Karpas-422 (cell line): ENCODE measurements around the gene TRPC3. TPM values are rescaled to one million over a fixed set of nuclear protein-coding genes. Genes with fewer than 3 reads are reported as not detected.
A peak's percentile ranks its signal among the peaks of the same experiment; 100 is the strongest.

Experiments
- DNase-seq: peaks from one replicate; pipeline ENCODE4 v3.0.0-alpha.2; 2015
- H2AFZ ChIP-seq: fragments of 200-600 bp; sonication (generic); 2 replicates; pipeline ENCODE4 v1.6.1; 2014; ENCODE audit warnings: antibody characterized with exemption, low read length, mixed read lengths
- H3K27ac ChIP-seq: fragments of 200-600 bp; sonication (generic); 2 replicates; pipeline ENCODE4 v1.5.1; 2014; ENCODE audit warnings: mild to moderate bottlenecking, low read length, moderate library complexity
- H3K27me3 ChIP-seq: fragments of 200-600 bp; sonication (generic); 2 replicates; pipeline ENCODE4 v1.6.1; 2014; ENCODE audit warnings: low read length, mixed read lengths
- H3K36me3 ChIP-seq: fragments of 200-600 bp; sonication (generic); 2 replicates; pipeline ENCODE4 v1.6.1; 2014; ENCODE audit warnings: low read length, mixed read lengths; ENCODE audit not compliant: insufficient read depth
- H3K4me1 ChIP-seq: fragments of 200-600 bp; sonication (generic); 2 replicates; pipeline ENCODE4 v1.6.1; 2014; ENCODE audit warnings: mild to moderate bottlenecking, low read length, mixed read lengths
- H3K4me2 ChIP-seq: fragments of 200-600 bp; sonication (generic); 2 replicates; pipeline ENCODE4 v1.6.1; 2014; ENCODE audit warnings: low read length, low read depth, mild to moderate bottlenecking; ENCODE audit not compliant: poor library complexity, severe bottlenecking
- H3K4me3 ChIP-seq: fragments of 200-600 bp; sonication (generic); 2 replicates; pipeline ENCODE4 v1.5.1; 2014; ENCODE audit warnings: mild to moderate bottlenecking, antibody characterized with exemption, low read length, mixed read lengths
- H3K79me2 ChIP-seq: fragments of 200-600 bp; sonication (generic); 2 replicates; pipeline ENCODE4 v1.6.1; 2014; ENCODE audit warnings: mild to moderate bottlenecking, low read length, mixed read lengths
- H3K9ac ChIP-seq: fragments of 200-600 bp; sonication (generic); 2 replicates; pipeline ENCODE4 v1.6.0; 2014; ENCODE audit warnings: low read length
- H3K9me2 ChIP-seq: fragments of 200-600 bp; sonication (generic), shearing (Covaris generic); replicated peaks from 2 replicates; pipeline ENCODE4 v1.6.0; 2014; ENCODE audit warnings: mild to moderate bottlenecking, low read length, moderate library complexity; ENCODE audit not compliant: insufficient read depth
- H3K9me3 ChIP-seq: fragments of 300-700, 200-600 bp; sonication (generic); 2 replicates; pipeline ENCODE4 v1.6.1; 2014; ENCODE audit warnings: low read length, mixed read lengths
- H4K20me1 ChIP-seq: fragments of 200-600 bp; sonication (generic); 2 replicates; pipeline ENCODE4 v1.6.1; 2014; ENCODE audit warnings: mild to moderate bottlenecking, antibody characterized with exemption, low read length, low read depth; ENCODE audit not compliant: insufficient read depth
- total RNA-seq: library from RNA; depleted of rRNA; stranded (reverse); fragments of >200 nt; shearing (Covaris generic); gene quantifications from 2 replicates; pipeline ENCODE4 v1.2.3, GENCODE V29; 2014; ENCODE audit warnings: low replicate concordance; rRNA removed

Gene TRPC3
- total RNA-seq = not detected in 2 replicates

GRCh38 chr4:121951521-121952110 is at the start of gene TRPC3:
Gene TRPC3, minus strand, starts transcription at chr4:121952060. Its CDS starts 380 bp downstream, at chr4:121951680.
- DNase-seq = no peak
- no peak within 1 kb of the TSS for H2AFZ ChIP-seq

GRCh38 chr4:122000849-122001248 is 49.0 kb upstream of the TRPC3 start:
- H2AFZ ChIP-seq = peak overlapping the region; percentile 91; the same call in 1 of the 2 replicates
- no peaks in the 10 kb centered on the region for H3K9me3 ChIP-seq
- H3K36me3 ChIP-seq = no peaks in the 10 kb centered on the region
- H3K27ac ChIP-seq = peak overlapping the region; percentile 27; the same call in 1 of the 2 replicates
- peak overlapping the region; percentile 34; the same call in 1 of the 2 replicates for H3K9ac ChIP-seq
- H3K4me2 ChIP-seq = peak overlapping the region; percentile 58
- peak overlapping the region; percentile 38; the same call in 1 of the 2 replicates for H3K4me3 ChIP-seq
- no peak for DNase-seq
- no peaks in the 10 kb centered on the region for H3K9me2 ChIP-seq
- no peaks in the 10 kb centered on the region for H3K27me3 ChIP-seq
- H3K4me1 ChIP-seq = peaks cover 58% of the 10 kb centered on the region
- no peaks in the 10 kb centered on the region for H4K20me1 ChIP-seq
- H3K79me2 ChIP-seq = no peaks in the 10 kb centered on the region

More at GRCh38 chr4:121951521-121952110, at the start of gene TRPC3:
- no peaks in the 10 kb centered on the region for H3K36me3 ChIP-seq
- H3K9ac ChIP-seq = no peak within 1 kb of the TSS
- no peaks in the 10 kb centered on the region for H3K9me2 ChIP-seq
- no peaks in the 10 kb centered on the region for H3K9me3 ChIP-seq
- H4K20me1 ChIP-seq = no peaks in the 10 kb centered on the region
- H3K27me3 ChIP-seq = no peaks in the 10 kb centered on the region
- no peaks in the 10 kb centered on the region for H3K4me1 ChIP-seq
- no peak within 1 kb of the TSS for H3K4me3 ChIP-seq
- no peaks in the 10 kb centered on the region for H3K79me2 ChIP-seq
- H3K4me2 ChIP-seq = no peak within 1 kb of the TSS
- no peak within 1 kb of the TSS for H3K27ac ChIP-seq

GRCh38 chr4:121998024-121998423 is 46.2 kb upstream of the TRPC3 start:
- Histone ChIP-seq H3K4me2 (peak overlapping the region; percentile 79), H3K27ac (peak overlapping the region; percentile 91), H3K36me3 (no peaks in the 10 kb centered on the region), H3K79me2 (no peaks in the 10 kb centered on the region), H3K4me3 (peak overlapping the region; percentile 43; the same call in 1 of the 2 replicates), H2AFZ (peak overlapping the region; percentile 32; the same call in 1 of the 2 replicates), H3K9me2 (no peaks in the 10 kb centered on the region), H3K9me3 (no peaks in the 10 kb centered on the region), H4K20me1 (no peaks in the 10 kb centered on the region), H3K9ac (peak overlapping the region; percentile 6; the same call in 1 of the 2 replicates), H3K27me3 (no peaks in the 10 kb centered on the region), H3K4me1 (peaks cover 55% of the 10 kb centered on the region)
- peak; percentile 88 for DNase-seq

GRCh38 chr4:121995790-121996537 is 44.1 kb upstream of the TRPC3 start:
- Histone ChIP-seq H3K4me1 (peaks cover 45% of the 10 kb centered on the region), H2AFZ (no peak overlapping the region; the same call in 1 of the 2 replicates), H3K4me2 (no peak overlapping the region), H3K27me3 (no peaks in the 10 kb centered on the region), H3K9me2 (no peaks in the 10 kb centered on the region), H3K27ac (no peak overlapping the region), H3K9ac (no peak overlapping the region), H3K9me3 (no peaks in the 10 kb centered on the region), H3K4me3 (no peak overlapping the region), H3K79me2 (no peaks in the 10 kb centered on the region), H3K36me3 (no peaks in the 10 kb centered on the region), H4K20me1 (no peaks in the 10 kb centered on the region)
- DNase-seq = no peak

- Histone ChIP-seq H3K36me3 (no peaks in the 10 kb centered on the region), H2AFZ (no peak overlapping the region), H3K9ac (no peak overlapping the region), H3K79me2 (no peaks in the 10 kb centered on the region), H3K27ac (no peak overlapping the region), H3K27me3 (no peaks in the 10 kb centered on the region), H3K9me3 (no peaks in the 10 kb centered on the region), H3K4me3 (no peak overlapping the region), H3K4me2 (no peak overlapping the region), H3K9me2 (no peaks in the 10 kb centered on the region), H3K4me1 (peaks cover 14% of the 10 kb centered on the region), H4K20me1 (no peaks in the 10 kb centered on the region)
- no peak for DNase-seq
These were observed 40.1 kb upstream of the TRPC3 start for GRCh38 chr4:121991968-121992367.

- Histone ChIP-seq H3K36me3 (no peaks in the 10 kb centered on the region), H3K4me1 (peaks cover 9% of the 10 kb centered on the region), H2AFZ (no peak overlapping the region), H3K9me2 (no peaks in the 10 kb centered on the region), H3K79me2 (no peaks in the 10 kb centered on the region), H4K20me1 (no peaks in the 10 kb centered on the region), H3K4me3 (no peak overlapping the region), H3K9ac (no peak overlapping the region), H3K9me3 (no peaks in the 10 kb centered on the region), H3K27ac (no peak overlapping the region), H3K27me3 (no peaks in the 10 kb centered on the region), H3K4me2 (no peak overlapping the region)
- no peak for DNase-seq
These were observed 38.6 kb upstream of the TRPC3 start for GRCh38 chr4:121990489-121990888.

- Histone ChIP-seq H3K79me2 (no peaks in the 10 kb centered on the region), H3K36me3 (no peaks in the 10 kb centered on the region), H3K9ac (no peak overlapping the region), H3K4me1 (peaks cover 9% of the 10 kb centered on the region), H3K9me3 (no peaks in the 10 kb centered on the region), H3K4me2 (no peak overlapping the region), H3K27ac (no peak overlapping the region), H3K9me2 (no peaks in the 10 kb centered on the region), H3K27me3 (no peaks in the 10 kb centered on the region), H2AFZ (no peak overlapping the region), H3K4me3 (no peak overlapping the region), H4K20me1 (no peaks in the 10 kb centered on the region)
- DNase-seq = no peak
These were observed 37.9 kb upstream of the TRPC3 start for GRCh38 chr4:121989715-121990114.

- no peak overlapping the region for H2AFZ ChIP-seq
- no peaks in the 10 kb centered on the region for H3K36me3 ChIP-seq
- H3K9me3 ChIP-seq = no peaks in the 10 kb centered on the region
- H3K79me2 ChIP-seq = no peaks in the 10 kb centered on the region
- peaks cover 9% of the 10 kb centered on the region for H3K4me1 ChIP-seq
- no peaks in the 10 kb centered on the region for H3K27me3 ChIP-seq
- DNase-seq = no peak
- no peak overlapping the region for H3K4me2 ChIP-seq
- no peaks in the 10 kb centered on the region for H4K20me1 ChIP-seq
- no peaks in the 10 kb centered on the region for H3K9me2 ChIP-seq
- H3K27ac ChIP-seq = no peak overlapping the region
- H3K9ac ChIP-seq = no peak overlapping the region
- H3K4me3 ChIP-seq = no peak overlapping the region
These were observed 37.1 kb upstream of the TRPC3 start for GRCh38 chr4:121988950-121989349.
